OCI-LY1 (cell line): Measurements from ENCODE around the gene OXSR1.

ENCODE experiments used
- H2AFZ ChIP-seq: fragments of 200-600 bp; sonication (generic), shearing (Covaris generic); 2 replicates; pipeline ENCODE4 v1.6.0; 2014; ENCODE audit warnings: antibody characterized with exemption, mild to moderate bottlenecking, low read length
- H3F3A ChIP-seq: fragments of 200-600 bp; sonication (generic), shearing (Covaris generic); 2 replicates; pipeline ENCODE4 v1.6.0; 2014; ENCODE audit warnings: mild to moderate bottlenecking, antibody characterized with exemption, low read length, moderate library complexity; ENCODE audit not compliant: insufficient read depth
- H3K27ac ChIP-seq: fragments of 200-600 bp; sonication (generic); 2 replicates; pipeline ENCODE4 v1.5.1; 2014; ENCODE audit warnings: low read length, mixed run types, mild to moderate bottlenecking, low read depth; ENCODE audit not compliant: poor library complexity, severe bottlenecking
- H3K27me3 ChIP-seq: fragments of 200-600 bp; sonication (generic); 2 replicates; pipeline ENCODE4 v1.6.0; 2014; ENCODE audit warnings: antibody characterized with exemption, mild to moderate bottlenecking, low read length, moderate library complexity; ENCODE audit not compliant: insufficient read depth
- H3K36me3 ChIP-seq: fragments of 200-600 bp; sonication (generic); 2 replicates; pipeline ENCODE4 v1.6.1; 2014; ENCODE audit warnings: mild to moderate bottlenecking, antibody characterized with exemption, low read length, moderate library complexity, mixed read lengths; ENCODE audit not compliant: insufficient read depth
- H3K4me1 ChIP-seq: fragments of 200-600 bp; sonication (generic); 2 replicates; pipeline ENCODE4 v1.5.1; 2014; ENCODE audit warnings: mild to moderate bottlenecking, low read length, moderate library complexity; ENCODE audit not compliant: insufficient read depth, severe bottlenecking
- H3K4me2 ChIP-seq: fragments of 200-600 bp; sonication (generic), shearing (Covaris generic); 2 replicates; pipeline ENCODE4 v1.6.1; 2014; ENCODE audit warnings: low read length
- H3K4me3 ChIP-seq: fragments of 200-600 bp; sonication (generic); 2 replicates; pipeline ENCODE4 v1.5.1; 2014; ENCODE audit warnings: low read length, low read depth, mild to moderate bottlenecking, mixed read lengths; ENCODE audit not compliant: poor library complexity, severe bottlenecking
- H3K79me2 ChIP-seq: fragments of 200-600 bp; shearing (Covaris generic); 2 replicates; pipeline ENCODE4 v1.6.1; 2016; ENCODE audit warnings: mixed run types, low read length, mixed read lengths; ENCODE audit not compliant: insufficient read depth
- H3K9ac ChIP-seq: fragments of 200-600 bp; sonication (generic), shearing (Covaris generic); 2 replicates; pipeline ENCODE4 v1.6.1; 2014; ENCODE audit warnings: mild to moderate bottlenecking, low read length, mixed read lengths
- H3K9me2 ChIP-seq: fragments of 200-600 bp; sonication (generic), shearing (Covaris generic); 2 replicates; pipeline ENCODE4 v1.6.1; 2014; ENCODE audit warnings: low read depth, mild to moderate bottlenecking, low read length, mixed read lengths
- H3K9me3 ChIP-seq: fragments of 200-600 bp; shearing (Covaris generic); 2 replicates; pipeline ENCODE4 v1.6.1; 2014; ENCODE audit warnings: low read length, mixed read lengths
- H4K20me1 ChIP-seq: fragments of 200-600 bp; sonication (generic), shearing (Covaris generic); 2 replicates; pipeline ENCODE4 v1.6.0; 2016; ENCODE audit warnings: mild to moderate bottlenecking, low read length; ENCODE audit not compliant: insufficient read depth
- EZH2 ChIP-seq: fragments of 200-600 bp; sonication (generic), shearing (Covaris generic); IDR thresholded peaks from 2 replicates; pipeline ENCODE4 v1.8.0; 2017; ENCODE audit warnings: borderline replicate concordance, mixed run types, mild to moderate bottlenecking, antibody characterized with exemption, low read length, moderate library complexity, mixed read lengths
- TF ChIP-seq, protein P1 (sequence below): fragments of 200-600 bp; sonication (generic), shearing (Covaris generic); IDR thresholded peaks from 2 replicates; pipeline ENCODE4 v1.5.1; 2017; ENCODE audit warnings: mild to moderate bottlenecking, antibody characterized with exemption, low read length, moderate library complexity, mixed read lengths

Gene OXSR1

DNA sequence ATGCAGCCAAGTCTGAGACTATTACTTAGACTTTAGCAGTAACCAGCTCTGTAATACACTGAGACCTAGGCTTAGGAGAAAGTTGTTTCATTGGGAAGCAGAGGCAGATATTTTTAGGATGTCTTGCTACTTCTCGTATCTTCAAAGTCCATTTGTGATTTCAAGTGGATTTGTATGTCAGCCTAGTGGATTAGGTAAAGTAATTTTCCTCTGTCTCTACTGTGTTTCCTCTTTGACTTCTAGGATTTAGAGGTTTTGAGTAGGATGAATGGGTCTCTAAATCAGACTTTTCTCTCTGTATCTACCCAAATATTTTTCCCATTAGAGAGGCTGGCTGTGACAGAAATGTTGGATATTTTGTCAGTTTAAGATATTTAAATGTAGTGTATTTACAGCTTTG, 46.8 kb downstream of the OXSR1 start:
- Histone ChIP-seq H3K4me3 (no peak overlapping the region), H3K27me3 (no peaks in the 10 kb centered on the region), H4K20me1 (no peaks in the 10 kb centered on the region; the same call in 1 of the 2 replicates), H3K9me3 (no peaks in the 10 kb centered on the region), H3K4me1 (no peaks in the 10 kb centered on the region), H2AFZ (no peak overlapping the region), H3K9me2 (no peaks in the 10 kb centered on the region), H3K9ac (no peak overlapping the region), H3F3A (no peaks in the 10 kb centered on the region), H3K27ac (no peak overlapping the region), H3K79me2 (peaks cover 28% of the 10 kb centered on the region), H3K36me3 (peaks cover 20% of the 10 kb centered on the region), H3K4me2 (no peak overlapping the region)
- no peak for TF ChIP-seq EZH2
- TF ChIP-seq, protein P1, sequence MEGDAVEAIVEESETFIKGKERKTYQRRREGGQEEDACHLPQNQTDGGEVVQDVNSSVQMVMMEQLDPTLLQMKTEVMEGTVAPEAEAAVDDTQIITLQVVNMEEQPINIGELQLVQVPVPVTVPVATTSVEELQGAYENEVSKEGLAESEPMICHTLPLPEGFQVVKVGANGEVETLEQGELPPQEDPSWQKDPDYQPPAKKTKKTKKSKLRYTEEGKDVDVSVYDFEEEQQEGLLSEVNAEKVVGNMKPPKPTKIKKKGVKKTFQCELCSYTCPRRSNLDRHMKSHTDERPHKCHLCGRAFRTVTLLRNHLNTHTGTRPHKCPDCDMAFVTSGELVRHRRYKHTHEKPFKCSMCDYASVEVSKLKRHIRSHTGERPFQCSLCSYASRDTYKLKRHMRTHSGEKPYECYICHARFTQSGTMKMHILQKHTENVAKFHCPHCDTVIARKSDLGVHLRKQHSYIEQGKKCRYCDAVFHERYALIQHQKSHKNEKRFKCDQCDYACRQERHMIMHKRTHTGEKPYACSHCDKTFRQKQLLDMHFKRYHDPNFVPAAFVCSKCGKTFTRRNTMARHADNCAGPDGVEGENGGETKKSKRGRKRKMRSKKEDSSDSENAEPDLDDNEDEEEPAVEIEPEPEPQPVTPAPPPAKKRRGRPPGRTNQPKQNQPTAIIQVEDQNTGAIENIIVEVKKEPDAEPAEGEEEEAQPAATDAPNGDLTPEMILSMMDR, result no peak

DNA sequence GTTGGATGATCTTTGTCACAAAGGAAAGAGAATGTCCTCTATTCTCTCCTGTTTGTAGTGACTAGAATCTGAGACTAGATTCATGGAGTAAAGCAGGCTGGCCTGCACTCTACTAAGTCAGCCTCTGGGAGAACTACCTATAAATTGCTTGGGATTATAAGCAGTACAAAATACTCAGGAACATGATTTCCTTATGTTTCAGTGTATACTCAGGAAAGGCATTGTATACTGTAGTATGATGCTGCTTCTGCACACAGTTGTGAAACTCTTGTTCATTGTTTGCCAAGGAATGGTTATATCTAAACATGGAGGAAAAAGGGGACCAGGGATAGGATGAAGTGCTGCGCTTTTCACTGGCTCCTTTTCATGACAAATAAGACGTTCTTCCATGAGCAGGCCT, 49.2 kb downstream of the OXSR1 start:
- no peak for TF ChIP-seq EZH2
- TF ChIP-seq, protein P1, result no peak
- Histone ChIP-seq H3K4me2 (no peak overlapping the region), H2AFZ (no peak overlapping the region), H3K4me3 (no peak overlapping the region), H4K20me1 (no peaks in the 10 kb centered on the region; the same call in 1 of the 2 replicates), H3K36me3 (peaks cover 32% of the 10 kb centered on the region), H3K9me2 (no peaks in the 10 kb centered on the region), H3F3A (no peaks in the 10 kb centered on the region), H3K9ac (no peak overlapping the region), H3K4me1 (no peaks in the 10 kb centered on the region), H3K27me3 (no peaks in the 10 kb centered on the region), H3K9me3 (no peaks in the 10 kb centered on the region), H3K27ac (no peak overlapping the region), H3K79me2 (peaks cover 26% of the 10 kb centered on the region; the same call in 1 of the 2 replicates)

DNA sequence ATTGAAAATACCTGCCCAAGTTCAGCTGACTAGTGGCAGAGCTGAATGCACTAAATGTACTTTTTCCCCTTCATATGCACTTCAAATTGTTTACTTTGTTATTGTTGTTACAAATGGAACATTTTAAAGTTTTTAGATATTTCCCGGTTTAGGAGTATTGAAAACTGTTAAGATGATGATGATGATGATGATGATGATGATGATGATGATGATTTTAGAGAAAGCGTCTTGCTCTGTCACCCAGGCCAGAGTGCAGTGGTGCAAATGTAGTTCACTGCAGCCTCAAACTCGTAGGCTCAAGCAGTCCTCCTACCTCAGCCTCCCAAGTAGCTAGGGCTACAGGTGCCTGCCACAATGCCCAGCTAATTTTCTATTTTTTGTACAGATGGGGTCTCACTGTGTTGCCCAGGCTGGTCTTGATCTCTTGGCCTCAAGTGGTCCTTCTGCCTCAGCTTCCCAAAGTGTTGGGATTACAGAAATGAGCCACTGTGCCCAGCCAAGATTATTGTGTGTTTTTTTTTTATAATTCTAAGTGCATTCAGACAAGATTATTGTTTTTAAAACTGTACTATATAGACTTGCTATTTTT, 54.4 kb downstream of the OXSR1 start:
- no peaks in the 10 kb centered on the region for H3K9me3 ChIP-seq
- no peaks in the 10 kb centered on the region for H3K9me2 ChIP-seq
- no peak overlapping the region for H3K9ac ChIP-seq
- no peak for TF ChIP-seq EZH2
- TF ChIP-seq, protein P1, result no peak
- H3K27me3 ChIP-seq, result no peaks in the 10 kb centered on the region
- no peak overlapping the region for H3K27ac ChIP-seq
- H2AFZ ChIP-seq, result no peak overlapping the region
- H3K4me1 ChIP-seq, result no peaks in the 10 kb centered on the region
- no peak overlapping the region for H3K4me2 ChIP-seq
- peaks cover 60% of the 10 kb centered on the region for H3K36me3 ChIP-seq
- no peak overlapping the region for H3K4me3 ChIP-seq
- no peaks in the 10 kb centered on the region; the same call in 1 of the 2 replicates for H4K20me1 ChIP-seq
- no peaks in the 10 kb centered on the region for H3F3A ChIP-seq
- peaks cover 8% of the 10 kb centered on the region; the same call in 1 of the 2 replicates for H3K79me2 ChIP-seq
